DND-41 (cell line): Measurements from ENCODE around the gene SPATC1L.

ENCODE experiments used
- CTCF ChIP-seq: IDR thresholded peaks from 2 replicates; pipeline ENCODE4 v1.5.1; 2012; ENCODE audit warnings: borderline replicate concordance, low read length, moderate library complexity, mild to moderate bottlenecking; ENCODE audit not compliant: poor library complexity, severe bottlenecking; ENCODE audit errors: extremely low read depth
- EZH2 ChIP-seq: IDR thresholded peaks from 3 replicates; pipeline ENCODE4 v1.6.1; 2012; ENCODE audit warnings: borderline replicate concordance, low read depth, mild to moderate bottlenecking, moderate library complexity, low read length, inconsistent platforms; ENCODE audit not compliant: severe bottlenecking

- TF ChIP-seq CTCF (no peak), EZH2 (no peak)
Measured at GRCh38 chr21:46128106-46128932, 55.9 kb downstream of the SPATC1L start.
